Measurements from ENCODE around the gene MMP24OS.

MMP24OS gene

DNA sequence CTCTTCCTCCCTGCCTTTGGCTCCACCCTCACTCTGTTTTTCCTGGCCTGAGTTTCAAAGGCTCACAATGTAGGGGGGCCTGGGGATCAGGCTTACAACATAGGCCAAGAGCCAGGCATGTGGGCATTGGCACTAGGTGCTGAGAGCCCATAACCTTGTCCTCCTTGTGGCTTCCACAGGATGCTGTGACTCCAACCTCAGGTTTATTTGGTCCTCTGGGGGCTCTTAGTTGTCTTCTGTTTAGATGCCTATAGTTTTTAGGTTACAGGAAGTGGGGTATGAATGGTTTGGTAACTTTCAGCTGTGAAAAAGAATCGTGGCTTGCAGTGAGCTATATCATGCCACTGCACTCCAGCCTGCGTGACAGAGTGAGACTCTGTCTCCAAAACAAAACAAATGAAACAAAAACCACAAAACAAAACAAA is 25.9 kb downstream of the MMP24OS start:
- Histone ChIP-seq H3K36me3 (ENCODE audit: control insufficient read depth, insufficient read depth, low read length) (no peaks in the 10 kb centered on the region), H3K27ac (ENCODE audit: insufficient read depth, low read length, poor library complexity, severe bottlenecking) (peak overlapping the region; percentile 60), H3K9me3 (ENCODE audit: control insufficient read depth, low read length) (no peaks in the 10 kb centered on the region), H3K4me1 (ENCODE audit: control insufficient read depth, insufficient read depth, low read length, poor library complexity, severe bottlenecking) (peaks cover 5% of the 10 kb centered on the region), H3K27me3 (replicated peaks; ENCODE audit: control insufficient read depth, insufficient read depth, low read length, poor library complexity, severe bottlenecking) (no peaks in the 10 kb centered on the region), H3K4me3 (ENCODE audit: insufficient read depth, low read depth, low read length, poor library complexity, severe bottlenecking) (no peak overlapping the region)
- DNase-seq = peak; percentile 9 to 34 (median 13)

DNA sequence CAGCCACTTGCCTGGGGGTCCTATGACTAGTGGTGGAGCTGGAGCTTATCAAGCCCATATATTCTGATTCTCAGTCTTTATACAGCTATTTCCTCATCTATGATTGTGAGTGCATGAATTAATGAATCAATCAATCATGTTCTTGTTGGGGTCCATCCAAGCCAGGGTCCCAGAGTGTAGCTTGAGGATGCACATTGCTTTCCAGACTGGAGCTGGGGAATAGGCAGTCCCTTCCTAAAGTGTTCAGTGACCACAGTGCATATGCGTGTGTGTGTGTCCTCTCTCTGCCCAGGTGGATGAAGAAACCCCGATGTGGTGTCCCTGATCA is 26.3 kb downstream of the MMP24OS start:
- H3K9me3 ChIP-seq (ENCODE audit: control insufficient read depth, low read length) = no peaks in the 10 kb centered on the region
- peaks cover 5% of the 10 kb centered on the region for H3K4me1 ChIP-seq (ENCODE audit: control insufficient read depth, insufficient read depth, low read length, poor library complexity, severe bottlenecking)
- H3K27me3 ChIP-seq (replicated peaks; ENCODE audit: control insufficient read depth, insufficient read depth, low read length, poor library complexity, severe bottlenecking) = no peaks in the 10 kb centered on the region
- peak overlapping the region; percentile 47 for H3K27ac ChIP-seq (ENCODE audit: insufficient read depth, low read length, poor library complexity, severe bottlenecking)
- H3K4me3 ChIP-seq (ENCODE audit: insufficient read depth, low read depth, low read length, poor library complexity, severe bottlenecking) = no peak overlapping the region
- H3K36me3 ChIP-seq (ENCODE audit: control insufficient read depth, insufficient read depth, low read length) = no peaks in the 10 kb centered on the region
- no peak for DNase-seq

DNA sequence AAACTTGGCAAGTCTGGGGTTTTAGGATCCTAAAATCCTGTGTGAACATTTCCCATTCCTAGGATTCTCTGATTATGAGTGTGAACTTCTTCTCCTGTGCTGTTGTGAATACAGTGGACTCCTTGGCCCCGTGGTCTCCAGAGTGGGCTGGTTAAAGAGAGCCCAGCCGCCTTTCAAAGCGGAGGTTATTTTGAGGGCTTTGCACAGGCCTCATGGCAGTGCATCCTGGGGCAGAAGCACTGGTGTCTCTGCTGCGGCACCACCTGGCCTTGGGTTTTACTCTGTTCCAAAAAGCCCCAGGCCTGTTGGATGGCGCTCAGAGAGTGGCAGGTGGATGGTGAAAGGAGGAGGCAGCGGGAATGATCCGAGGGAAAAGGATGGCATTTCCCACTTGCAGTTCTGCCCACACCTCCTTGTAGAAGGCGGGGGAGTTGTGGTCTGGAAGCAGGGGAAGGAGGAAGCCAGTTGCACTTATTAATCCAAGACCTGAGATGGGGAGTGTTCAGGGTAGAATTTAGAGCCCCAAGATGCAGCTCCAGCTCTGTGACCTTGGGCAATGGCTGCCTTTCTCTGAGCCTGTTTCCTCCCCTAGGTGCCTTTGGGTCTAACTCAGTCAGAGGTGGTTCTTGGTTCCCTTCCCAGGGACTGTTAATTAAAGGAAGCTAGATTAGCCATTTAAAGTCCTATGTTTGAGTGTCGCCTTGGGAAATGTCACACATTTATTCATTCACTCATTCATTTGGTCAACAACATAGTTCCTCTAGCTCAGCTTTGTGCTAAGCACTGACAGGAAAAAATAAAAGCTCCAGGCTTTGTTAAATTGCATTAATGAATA is 29.1 kb downstream of the MMP24OS start:
- no peaks in the 10 kb centered on the region for H3K9me3 ChIP-seq (ENCODE audit: control insufficient read depth, low read length)
- no peak overlapping the region for H3K4me3 ChIP-seq (ENCODE audit: insufficient read depth, low read depth, low read length, poor library complexity, severe bottlenecking)
- H3K4me1 ChIP-seq (ENCODE audit: control insufficient read depth, insufficient read depth, low read length, poor library complexity, severe bottlenecking) = peaks cover 5% of the 10 kb centered on the region
- H3K27me3 ChIP-seq (replicated peaks; ENCODE audit: control insufficient read depth, insufficient read depth, low read length, poor library complexity, severe bottlenecking) = no peaks in the 10 kb centered on the region
- DNase-seq = no peak
- H3K36me3 ChIP-seq (ENCODE audit: control insufficient read depth, insufficient read depth, low read length) = no peaks in the 10 kb centered on the region
- H3K27ac ChIP-seq (ENCODE audit: insufficient read depth, low read length, poor library complexity, severe bottlenecking) = no peak overlapping the region

GRCh38 chr20:35246723-35247122 is 31.2 kb downstream of the MMP24OS start:
- no peaks in the 10 kb centered on the region for H3K27me3 ChIP-seq (replicated peaks; ENCODE audit: control insufficient read depth, insufficient read depth, low read length, poor library complexity, severe bottlenecking)
- H3K4me1 ChIP-seq (ENCODE audit: control insufficient read depth, insufficient read depth, low read length, poor library complexity, severe bottlenecking) = peaks cover 5% of the 10 kb centered on the region
- no peak for DNase-seq
- no peak overlapping the region for H3K27ac ChIP-seq (ENCODE audit: insufficient read depth, low read length, poor library complexity, severe bottlenecking)
- no peak overlapping the region for H3K4me3 ChIP-seq (ENCODE audit: insufficient read depth, low read depth, low read length, poor library complexity, severe bottlenecking)
- H3K9me3 ChIP-seq (ENCODE audit: control insufficient read depth, low read length) = no peaks in the 10 kb centered on the region
- no peaks in the 10 kb centered on the region for H3K36me3 ChIP-seq (ENCODE audit: control insufficient read depth, insufficient read depth, low read length)

- Histone ChIP-seq H3K36me3 (ENCODE audit: control insufficient read depth, insufficient read depth, low read length) (no peaks in the 10 kb centered on the region), H3K4me1 (ENCODE audit: control insufficient read depth, insufficient read depth, low read length, poor library complexity, severe bottlenecking) (no peaks in the 10 kb centered on the region), H3K4me3 (ENCODE audit: insufficient read depth, low read depth, low read length, poor library complexity, severe bottlenecking) (no peak overlapping the region), H3K9me3 (ENCODE audit: control insufficient read depth, low read length) (no peaks in the 10 kb centered on the region), H3K27me3 (replicated peaks; ENCODE audit: control insufficient read depth, insufficient read depth, low read length, poor library complexity, severe bottlenecking) (no peaks in the 10 kb centered on the region), H3K27ac (ENCODE audit: insufficient read depth, low read length, poor library complexity, severe bottlenecking) (no peak overlapping the region)
- no peak for DNase-seq
Measured at GRCh38 chr20:35243986-35244385, 33.9 kb downstream of the MMP24OS start.

GRCh38 chr20:35243317-35243716 is 34.6 kb downstream of the MMP24OS start:
- no peak overlapping the region for H3K4me3 ChIP-seq (ENCODE audit: insufficient read depth, low read depth, low read length, poor library complexity, severe bottlenecking)
- no peaks in the 10 kb centered on the region for H3K27me3 ChIP-seq (replicated peaks; ENCODE audit: control insufficient read depth, insufficient read depth, low read length, poor library complexity, severe bottlenecking)
- H3K36me3 ChIP-seq (ENCODE audit: control insufficient read depth, insufficient read depth, low read length) = no peaks in the 10 kb centered on the region

DNA sequence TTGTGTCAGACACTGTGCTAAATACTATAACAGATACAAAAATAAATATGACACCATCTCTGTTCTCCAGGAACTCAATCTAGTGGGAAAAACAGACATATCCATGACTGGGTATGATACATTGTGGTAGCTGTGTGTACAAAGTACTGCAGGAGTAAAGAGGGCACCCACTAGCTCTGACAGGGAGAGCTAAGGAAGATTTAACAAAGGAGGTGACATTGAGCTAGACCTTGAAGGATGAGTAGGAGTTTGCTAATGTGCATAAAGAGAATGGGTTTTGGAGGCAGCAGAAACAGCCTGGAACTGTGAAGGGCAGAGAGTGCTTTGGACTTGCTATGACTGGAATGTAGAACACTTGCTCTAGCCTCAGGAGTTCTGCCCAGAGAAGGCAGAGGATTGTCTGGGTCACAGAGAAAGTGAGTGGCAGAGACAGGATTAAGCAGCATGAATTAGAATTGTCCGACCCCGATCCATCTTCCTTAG is 37.1 kb downstream of the MMP24OS start:
- H3K4me3 ChIP-seq (ENCODE audit: insufficient read depth, low read depth, low read length, poor library complexity, severe bottlenecking) = no peak overlapping the region
- no peak overlapping the region for H3K27ac ChIP-seq (ENCODE audit: insufficient read depth, low read length, poor library complexity, severe bottlenecking)
- no peaks in the 10 kb centered on the region for H3K9me3 ChIP-seq (ENCODE audit: control insufficient read depth, low read length)
- DNase-seq = no peak
- H3K4me1 ChIP-seq (ENCODE audit: control insufficient read depth, insufficient read depth, low read length, poor library complexity, severe bottlenecking) = no peaks in the 10 kb centered on the region
- peaks cover 5% of the 10 kb centered on the region for H3K36me3 ChIP-seq (ENCODE audit: control insufficient read depth, insufficient read depth, low read length)
- H3K27me3 ChIP-seq (replicated peaks; ENCODE audit: control insufficient read depth, insufficient read depth, low read length, poor library complexity, severe bottlenecking) = no peaks in the 10 kb centered on the region

More at GRCh38 chr20:35243317-35243716, 34.6 kb downstream of the MMP24OS start:
- Histone ChIP-seq H3K9me3 (ENCODE audit: control insufficient read depth, low read length) (no peaks in the 10 kb centered on the region), H3K4me1 (ENCODE audit: control insufficient read depth, insufficient read depth, low read length, poor library complexity, severe bottlenecking) (no peaks in the 10 kb centered on the region), H3K27ac (ENCODE audit: insufficient read depth, low read length, poor library complexity, severe bottlenecking) (no peak overlapping the region)
- DNase-seq = no peak

DNA sequence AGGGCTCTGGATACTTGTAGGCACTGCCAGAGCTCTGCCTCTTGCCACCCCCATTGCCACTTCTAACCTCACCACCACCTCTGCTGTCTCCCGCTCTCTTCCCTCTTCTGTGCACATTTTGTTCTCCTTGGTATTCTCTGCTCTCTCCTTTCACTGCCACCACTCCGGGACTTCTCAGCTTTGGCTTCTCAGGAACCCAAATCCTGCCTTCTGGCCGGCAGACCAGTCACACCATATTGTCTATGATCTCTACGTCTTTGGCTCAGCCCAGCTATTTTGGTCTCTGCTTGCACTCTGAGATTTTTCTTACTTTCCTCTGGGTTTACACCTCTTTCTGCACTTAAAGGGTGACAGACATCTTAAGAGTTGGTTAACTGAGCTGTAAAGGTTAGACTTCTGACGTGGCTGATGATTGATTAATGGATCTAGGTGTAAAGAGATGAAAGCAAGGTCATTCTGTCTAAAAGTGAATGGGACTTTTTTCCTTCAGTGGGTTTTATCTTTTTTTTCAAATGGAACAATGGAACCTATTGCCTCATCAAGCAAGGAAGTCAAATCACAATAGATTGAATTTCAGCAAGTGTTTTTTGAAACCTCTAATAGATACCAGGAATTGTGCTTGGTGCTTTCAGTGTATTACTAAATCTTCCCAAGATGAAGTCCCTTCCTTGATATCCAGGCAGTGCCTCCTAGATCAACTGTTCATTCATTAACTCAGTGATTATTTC is 37.7 kb downstream of the MMP24OS start:
- Histone ChIP-seq H3K4me1 (ENCODE audit: control insufficient read depth, insufficient read depth, low read length, poor library complexity, severe bottlenecking) (no peaks in the 10 kb centered on the region), H3K9me3 (ENCODE audit: control insufficient read depth, low read length) (no peaks in the 10 kb centered on the region), H3K27me3 (replicated peaks; ENCODE audit: control insufficient read depth, insufficient read depth, low read length, poor library complexity, severe bottlenecking) (no peaks in the 10 kb centered on the region), H3K27ac (ENCODE audit: insufficient read depth, low read length, poor library complexity, severe bottlenecking) (no peak overlapping the region), H3K36me3 (ENCODE audit: control insufficient read depth, insufficient read depth, low read length) (peaks cover 8% of the 10 kb centered on the region), H3K4me3 (ENCODE audit: insufficient read depth, low read depth, low read length, poor library complexity, severe bottlenecking) (no peak overlapping the region)
- no peak for DNase-seq

- Histone ChIP-seq H3K27ac (ENCODE audit: insufficient read depth, low read length, poor library complexity, severe bottlenecking) (no peak overlapping the region), H3K9me3 (ENCODE audit: control insufficient read depth, low read length) (no peaks in the 10 kb centered on the region), H3K4me3 (ENCODE audit: insufficient read depth, low read depth, low read length, poor library complexity, severe bottlenecking) (no peak overlapping the region), H3K36me3 (ENCODE audit: control insufficient read depth, insufficient read depth, low read length) (peaks cover 8% of the 10 kb centered on the region), H3K27me3 (replicated peaks; ENCODE audit: control insufficient read depth, insufficient read depth, low read length, poor library complexity, severe bottlenecking) (no peaks in the 10 kb centered on the region), H3K4me1 (ENCODE audit: control insufficient read depth, insufficient read depth, low read length, poor library complexity, severe bottlenecking) (no peaks in the 10 kb centered on the region)
- no peak for DNase-seq
Measured at GRCh38 chr20:35238735-35239134, 39.2 kb downstream of the MMP24OS start.

GRCh38 chr20:35238170-35238569 is 39.8 kb downstream of the MMP24OS start:
- Histone ChIP-seq H3K27me3 (replicated peaks; ENCODE audit: control insufficient read depth, insufficient read depth, low read length, poor library complexity, severe bottlenecking) (no peaks in the 10 kb centered on the region), H3K9me3 (ENCODE audit: control insufficient read depth, low read length) (no peaks in the 10 kb centered on the region), H3K4me1 (ENCODE audit: control insufficient read depth, insufficient read depth, low read length, poor library complexity, severe bottlenecking) (no peaks in the 10 kb centered on the region), H3K4me3 (ENCODE audit: insufficient read depth, low read depth, low read length, poor library complexity, severe bottlenecking) (no peak overlapping the region), H3K27ac (ENCODE audit: insufficient read depth, low read length, poor library complexity, severe bottlenecking) (no peak overlapping the region), H3K36me3 (ENCODE audit: control insufficient read depth, insufficient read depth, low read length) (peaks cover 8% of the 10 kb centered on the region)
- DNase-seq = no peak
